Skeletal muscle cell (primary cell): ENCODE results near the gene GRK1.
"Not testable (repeated sequence)": the region's sequence is repeated elsewhere in the genome, so short reads cannot be mapped to it uniquely, and the experiment has no call there.

Source experiments
- DNase-seq: peaks from one replicate; pipeline ENCODE4 v3.0.0-alpha.2; 2010; ENCODE audit warnings: low read depth
- H3K4me3 ChIP-seq: 2 replicates; pipeline ENCODE4 v1.5.1; 2011; ENCODE audit warnings: low read depth, mild to moderate bottlenecking, control low read depth, low read length, moderate library complexity

The GRK1 gene

GRCh38 chr13:113666951-113667701, at the start of gene GRK1:
Gene GRK1, plus strand, starts transcription at chr13:113667219. Its CDS starts 168 bp downstream, at chr13:113667387.
- no peak within 1 kb of the TSS for H3K4me3 ChIP-seq
- DNase-seq = no peak

GRCh38 chr13:113617961-113618360, 49.1 kb upstream of the GRK1 start:
- no peak for DNase-seq
- no peak overlapping the region for H3K4me3 ChIP-seq

GRCh38 chr13:113618455-113618854, 48.6 kb upstream of the GRK1 start:
- no peak for DNase-seq
- H3K4me3 ChIP-seq = no peak overlapping the region

- DNase-seq = no peak
- no peak overlapping the region for H3K4me3 ChIP-seq
These were observed 46.8 kb upstream of the GRK1 start for GRCh38 chr13:113620036-113620796.

GRCh38 chr13:113621046-113621445, 46.0 kb upstream of the GRK1 start:
- DNase-seq = no peak
- H3K4me3 ChIP-seq = no peak overlapping the region

GRCh38 chr13:113621498-113621897, 45.5 kb upstream of the GRK1 start:
- not testable (repeated sequence) for DNase-seq

GRCh38 chr13:113621986-113622550, 45.0 kb upstream of the GRK1 start:
- DNase-seq, H3K4me3 ChIP-seq: not testable (repeated sequence)

More at GRCh38 chr13:113621498-113621897, 45.5 kb upstream of the GRK1 start:
- H3K4me3 ChIP-seq = not testable (repeated sequence)

GRCh38 chr13:113622791-113623490, 44.1 kb upstream of the GRK1 start:
- no peak overlapping the region for H3K4me3 ChIP-seq
- no peak for DNase-seq

GRCh38 chr13:113623491-113624234, 43.4 kb upstream of the GRK1 start:
- no peak overlapping the region for H3K4me3 ChIP-seq
- DNase-seq = no peak

- no peak for DNase-seq
- H3K4me3 ChIP-seq = no peak overlapping the region
These were observed 42.8 kb upstream of the GRK1 start for GRCh38 chr13:113624235-113624587.

- not testable (repeated sequence) for DNase-seq, H3K4me3 ChIP-seq
These were observed 42.2 kb upstream of the GRK1 start for GRCh38 chr13:113624640-113625304.

- no peak for DNase-seq
- no peak overlapping the region for H3K4me3 ChIP-seq
These were observed 40.9 kb upstream of the GRK1 start for GRCh38 chr13:113625965-113626721.

- DNase-seq = no peak
- no peak overlapping the region for H3K4me3 ChIP-seq
These were observed 39.9 kb upstream of the GRK1 start for GRCh38 chr13:113627136-113627535.

GRCh38 chr13:113628291-113629270, 38.4 kb upstream of the GRK1 start:
- no peak for DNase-seq
- H3K4me3 ChIP-seq = no peak overlapping the region

- no peak overlapping the region for H3K4me3 ChIP-seq
- no peak for DNase-seq
These were observed 37.2 kb upstream of the GRK1 start for GRCh38 chr13:113629866-113630265.

GRCh38 chr13:113630296-113630695, 36.7 kb upstream of the GRK1 start:
- no peak overlapping the region for H3K4me3 ChIP-seq
- no peak for DNase-seq

- H3K4me3 ChIP-seq = no peak overlapping the region
- DNase-seq = no peak
These were observed 36.2 kb upstream of the GRK1 start for GRCh38 chr13:113630804-113631203.
